ENCODE results near the gene IQCH.

The IQCH gene

GRCh38 chr15:67543348-67543718 is 288.7 kb downstream of the IQCH start:
- no peak for TF ChIP-seq CTCF (IDR thresholded peaks at IDR 0.05)
- Histone ChIP-seq H3K9me3 (no peaks in the 10 kb centered on the region), H3K36me3 (peaks cover 7% of the 10 kb centered on the region), H3K4me3 (ENCODE audit: low read depth in 1 of 2, low read length in 1 of 2) (peak overlapping the region; percentile 81 to 98), H3K4me1 (ENCODE audit: control insufficient read depth in 1 of 2, insufficient read depth in 1 of 2, low read depth in 1 of 2, low read length in 1 of 2) (peaks cover 12 to 18% of the 10 kb centered on the region in 2 experiments), H3K27me3 (no peaks in the 10 kb centered on the region), H3K27ac (no peak overlapping the region)

GRCh38 chr15:67544475-67544874 is 289.9 kb downstream of the IQCH start:
- Histone ChIP-seq H3K4me1 (ENCODE audit: control insufficient read depth in 1 of 2, insufficient read depth in 1 of 2, low read depth in 1 of 2, low read length in 1 of 2) (peaks cover 12 to 18% of the 10 kb centered on the region in 2 experiments), H3K27ac (no peak overlapping the region), H3K36me3 (peaks cover 7% of the 10 kb centered on the region), H3K4me3 (ENCODE audit: low read depth in 1 of 2, low read length in 1 of 2) (no peak overlapping the region), H3K9me3 (no peaks in the 10 kb centered on the region), H3K27me3 (no peaks in the 10 kb centered on the region)
- no peak for TF ChIP-seq CTCF (IDR thresholded peaks at IDR 0.05)

- no peak overlapping the region for H3K27ac ChIP-seq
- TF ChIP-seq CTCF (IDR thresholded peaks at IDR 0.05) = no peak
- H3K4me1 ChIP-seq (ENCODE audit: control insufficient read depth in 1 of 2, insufficient read depth in 1 of 2, low read depth in 1 of 2, low read length in 1 of 2) = peaks cover 12 to 18% of the 10 kb centered on the region in 2 experiments
Observed at GRCh38 chr15:67545864-67546263, 291.3 kb downstream of the IQCH start.

GRCh38 chr15:67547064-67547463 is 292.5 kb downstream of the IQCH start:
- TF ChIP-seq CTCF (IDR thresholded peaks at IDR 0.05) = no peak
- Histone ChIP-seq H3K4me1 (ENCODE audit: control insufficient read depth in 1 of 2, insufficient read depth in 1 of 2, low read depth in 1 of 2, low read length in 1 of 2) (peaks cover 8% of the 10 kb centered on the region in 2 experiments), H3K27me3 (no peaks in the 10 kb centered on the region), H3K27ac (no peak overlapping the region), H3K36me3 (peaks cover 18% of the 10 kb centered on the region), H3K4me3 (ENCODE audit: low read depth in 1 of 2, low read length in 1 of 2) (no peak overlapping the region), H3K9me3 (no peaks in the 10 kb centered on the region)

More at GRCh38 chr15:67545864-67546263, 291.3 kb downstream of the IQCH start:
- Histone ChIP-seq H3K9me3 (no peaks in the 10 kb centered on the region), H3K4me3 (ENCODE audit: low read depth in 1 of 2, low read length in 1 of 2) (no peak overlapping the region), H3K27me3 (no peaks in the 10 kb centered on the region), H3K36me3 (peaks cover 7% of the 10 kb centered on the region)

GRCh38 chr15:67547836-67548235 is 293.2 kb downstream of the IQCH start:
- peaks cover 5 to 7% of the 10 kb centered on the region in 2 experiments for H3K4me1 ChIP-seq (ENCODE audit: control insufficient read depth in 1 of 2, insufficient read depth in 1 of 2, low read depth in 1 of 2, low read length in 1 of 2)
- H3K4me3 ChIP-seq (ENCODE audit: low read depth in 1 of 2, low read length in 1 of 2) = no peak overlapping the region
- no peaks in the 10 kb centered on the region for H3K9me3 ChIP-seq
- peaks cover 18% of the 10 kb centered on the region for H3K36me3 ChIP-seq
- TF ChIP-seq CTCF (IDR thresholded peaks at IDR 0.05) = no peak
- H3K27ac ChIP-seq = no peak overlapping the region
- no peaks in the 10 kb centered on the region for H3K27me3 ChIP-seq

Measured in neutrophil (primary cell).